DND-41 (cell line): ENCODE data around the gene SOX6.

Experiments
- ATAC-seq: fragments of 200-7000 bp; cut with Tn5 transposase; 3 replicates; pipeline ENCODE4 v1.9.1; 2021; ENCODE audit warnings: low read depth; ENCODE audit not compliant: insufficient read depth
- DNase-seq: peaks from one replicate; pipeline ENCODE4 v3.0.0-alpha.2; 2020
- H2AFZ ChIP-seq: 2 replicates; pipeline ENCODE4 v1.6.0; 2012; ENCODE audit warnings: low read depth, low read length
- H3K27ac ChIP-seq: 2 replicates; pipeline ENCODE4 v1.5.1; 2012; ENCODE audit warnings: low read length, inconsistent platforms
- H3K27me3 ChIP-seq: fragments of 200-600 bp; sonication (generic); 2 replicates; pipeline ENCODE4 v1.6.0; 2012; ENCODE audit warnings: low read length, mild to moderate bottlenecking, inconsistent platforms; ENCODE audit not compliant: insufficient read depth, poor library complexity
- H3K36me3 ChIP-seq: 2 replicates; pipeline ENCODE4 v1.5.1; 2012; ENCODE audit warnings: low read length, inconsistent platforms; ENCODE audit not compliant: insufficient read depth
- H3K4me1 ChIP-seq: 2 replicates; pipeline ENCODE4 v1.5.1; 2012; ENCODE audit warnings: mild to moderate bottlenecking, low read length; ENCODE audit not compliant: insufficient read depth
- H3K4me2 ChIP-seq: 2 replicates; pipeline ENCODE4 v1.6.0; 2012; ENCODE audit warnings: mild to moderate bottlenecking, moderate library complexity, low read length, inconsistent platforms; ENCODE audit not compliant: insufficient read depth
- H3K4me3 ChIP-seq, 2 experiments: fragments of 200-600 bp in 1 of 2; shearing (Covaris generic) in 1 of 2; 2 replicates each; pipeline ENCODE4 v1.5.1; 2012 to 2016; ENCODE audit warnings: inconsistent platforms in 2 of 2, low read length in 2 of 2, mild to moderate bottlenecking in 2 of 2, low read depth in 1 of 2, moderate library complexity in 1 of 2
- H3K79me2 ChIP-seq: 2 replicates; pipeline ENCODE4 v1.6.0; 2012; ENCODE audit warnings: low read length, inconsistent platforms; ENCODE audit not compliant: insufficient read depth
- H3K9ac ChIP-seq: 2 replicates; pipeline ENCODE4 v1.6.0; 2012; ENCODE audit warnings: low read depth, mild to moderate bottlenecking, inconsistent platforms, low read length, moderate library complexity
- H3K9me3 ChIP-seq: 2 replicates; pipeline ENCODE4 v1.5.1; 2012; ENCODE audit warnings: low read length, moderate library complexity, mild to moderate bottlenecking, inconsistent platforms; ENCODE audit not compliant: insufficient read depth, severe bottlenecking
- H4K20me1 ChIP-seq: 2 replicates; pipeline ENCODE4 v1.6.0; 2012; ENCODE audit warnings: low read length; ENCODE audit not compliant: insufficient read depth
- CTCF ChIP-seq: IDR thresholded peaks from 2 replicates; pipeline ENCODE4 v1.5.1; 2012; ENCODE audit warnings: borderline replicate concordance, low read length, moderate library complexity, mild to moderate bottlenecking; ENCODE audit not compliant: poor library complexity, severe bottlenecking; ENCODE audit errors: extremely low read depth
- EZH2 ChIP-seq: IDR thresholded peaks from 3 replicates; pipeline ENCODE4 v1.6.1; 2012; ENCODE audit warnings: borderline replicate concordance, low read depth, mild to moderate bottlenecking, moderate library complexity, low read length, inconsistent platforms; ENCODE audit not compliant: severe bottlenecking

The SOX6 gene

GRCh38 chr11:16111690-16112089, 244.7 kb downstream of the SOX6 start:
- Histone ChIP-seq H3K4me2 (no peak overlapping the region), H3K4me3 (no peak overlapping the region), H3K36me3 (no peaks in the 10 kb centered on the region), H3K27me3 (no peaks in the 10 kb centered on the region), H2AFZ (no peak overlapping the region), H3K9ac (no peak overlapping the region), H3K79me2 (no peaks in the 10 kb centered on the region), H3K27ac (no peak overlapping the region), H3K9me3 (no peaks in the 10 kb centered on the region), H4K20me1 (no peaks in the 10 kb centered on the region), H3K4me1 (no peaks in the 10 kb centered on the region)
- DNase-seq: no peak
- ATAC-seq: no peak
- TF ChIP-seq EZH2 (no peak), CTCF (no peak)

- Histone ChIP-seq H3K36me3 (no peaks in the 10 kb centered on the region), H3K4me3 (no peak overlapping the region), H3K9ac (no peak overlapping the region), H3K4me2 (no peak overlapping the region), H3K27ac (no peak overlapping the region), H3K79me2 (no peaks in the 10 kb centered on the region), H3K9me3 (no peaks in the 10 kb centered on the region), H3K4me1 (no peaks in the 10 kb centered on the region), H2AFZ (no peak overlapping the region), H3K27me3 (no peaks in the 10 kb centered on the region), H4K20me1 (no peaks in the 10 kb centered on the region)
- ATAC-seq (no peak), DNase-seq (no peak)
- TF ChIP-seq CTCF (no peak), EZH2 (no peak)
These were observed 245.5 kb downstream of the SOX6 start for GRCh38 chr11:16110886-16111285.

- no peaks in the 10 kb centered on the region for H3K79me2 ChIP-seq
- no peak for TF ChIP-seq CTCF
- no peak for TF ChIP-seq EZH2
- H3K4me2 ChIP-seq: no peak overlapping the region
- no peaks in the 10 kb centered on the region for H3K36me3 ChIP-seq
- H3K27ac ChIP-seq: no peak overlapping the region
- DNase-seq (no peak), ATAC-seq (no peak)
- H3K9ac ChIP-seq: no peak overlapping the region
- H3K27me3 ChIP-seq: peaks cover 4% of the 10 kb centered on the region
- no peaks in the 10 kb centered on the region for H3K4me1 ChIP-seq
- no peaks in the 10 kb centered on the region for H4K20me1 ChIP-seq
- H2AFZ ChIP-seq: no peak overlapping the region
- no peaks in the 10 kb centered on the region for H3K9me3 ChIP-seq
- no peak overlapping the region for H3K4me3 ChIP-seq
These were observed 256.9 kb downstream of the SOX6 start for GRCh38 chr11:16099343-16099900.
